GM18861 (cell line): ENCODE measurements around the gene PAM.
"Not testable (repeated sequence)": the region's sequence is repeated elsewhere in the genome, so short reads cannot be mapped to it uniquely, and the experiment has no call there.

ENCODE experiments used
- ATAC-seq: cut with Tn5 transposase; IDR thresholded peaks from one replicate; pipeline ENCODE4 v1.9.1; 2021; ENCODE audit not compliant: unreplicated experiment

Gene PAM

DNA sequence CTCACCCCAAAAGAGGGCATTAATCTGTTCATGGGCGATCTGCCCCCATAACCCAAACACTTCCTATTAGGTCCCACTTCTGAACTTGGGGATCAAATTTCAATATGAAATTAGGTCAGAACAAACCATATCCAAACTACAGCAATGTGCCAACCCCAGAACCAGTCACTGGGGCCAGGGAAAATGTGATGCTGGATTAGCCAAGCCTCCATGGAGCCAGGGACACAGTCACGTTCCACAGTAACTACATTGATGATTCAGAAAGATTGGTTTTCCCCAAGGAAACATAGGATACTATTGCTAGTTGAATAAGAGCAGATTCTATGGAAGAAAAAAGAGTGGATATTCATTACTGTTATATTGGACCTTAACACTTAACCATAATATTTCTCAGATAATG lies 280.6 kb downstream of the PAM start:
- ATAC-seq: no peak

DNA sequence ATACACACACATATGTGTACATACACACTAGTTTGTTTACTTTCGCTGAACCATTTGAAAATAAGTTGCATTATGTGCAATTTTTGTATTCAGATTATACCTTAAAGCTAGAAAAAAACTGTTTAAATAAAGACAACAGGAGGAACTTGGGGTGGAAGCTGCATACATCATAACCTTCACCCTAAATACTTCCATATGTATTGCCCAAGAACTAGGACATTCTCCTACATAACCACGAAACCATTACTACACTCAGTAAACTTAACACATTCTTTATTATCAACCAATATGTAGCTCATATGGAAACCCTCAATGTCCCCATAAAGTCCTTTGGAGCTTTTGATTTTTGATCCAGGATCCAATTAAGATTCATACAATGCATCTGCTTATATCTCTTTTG lies 281.5 kb downstream of the PAM start:
- no peak for ATAC-seq

DNA sequence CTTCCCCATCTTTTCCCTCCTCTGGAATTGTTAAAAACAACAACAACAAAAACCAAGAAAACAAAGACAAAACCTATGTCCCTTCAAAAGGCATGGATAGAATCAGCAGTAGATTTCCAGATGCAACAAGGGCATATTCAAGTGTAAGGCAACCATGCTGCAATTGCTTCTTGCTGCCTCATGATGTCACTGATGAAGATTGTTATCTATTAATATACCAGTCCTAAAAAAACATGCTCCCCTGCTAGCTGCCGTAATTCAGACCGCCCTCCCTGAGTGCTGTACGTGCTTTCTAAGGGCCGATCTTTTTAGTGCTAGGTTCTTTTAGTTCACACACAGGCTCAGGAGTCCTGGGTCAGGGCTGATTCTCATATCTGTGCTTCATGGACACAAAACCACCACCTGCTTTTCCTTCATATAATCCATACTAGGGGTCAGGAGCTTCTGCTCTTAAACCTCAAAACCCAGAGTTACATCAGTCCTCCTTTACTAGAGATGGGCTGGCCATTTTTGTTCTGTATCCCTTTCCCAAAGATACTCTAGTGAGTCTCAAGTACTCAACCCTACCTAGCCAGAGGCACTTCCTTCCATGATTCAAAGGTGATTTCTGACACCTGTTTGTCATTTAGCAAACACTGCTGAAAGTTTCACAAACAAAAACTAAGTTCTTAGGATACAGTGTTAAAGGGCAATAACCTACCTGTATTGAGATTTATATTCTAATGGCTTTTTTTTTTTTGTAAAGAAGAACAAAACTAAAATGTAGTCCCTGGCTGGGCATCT lies 282.8 kb downstream of the PAM start:
- ATAC-seq: no peak

DNA sequence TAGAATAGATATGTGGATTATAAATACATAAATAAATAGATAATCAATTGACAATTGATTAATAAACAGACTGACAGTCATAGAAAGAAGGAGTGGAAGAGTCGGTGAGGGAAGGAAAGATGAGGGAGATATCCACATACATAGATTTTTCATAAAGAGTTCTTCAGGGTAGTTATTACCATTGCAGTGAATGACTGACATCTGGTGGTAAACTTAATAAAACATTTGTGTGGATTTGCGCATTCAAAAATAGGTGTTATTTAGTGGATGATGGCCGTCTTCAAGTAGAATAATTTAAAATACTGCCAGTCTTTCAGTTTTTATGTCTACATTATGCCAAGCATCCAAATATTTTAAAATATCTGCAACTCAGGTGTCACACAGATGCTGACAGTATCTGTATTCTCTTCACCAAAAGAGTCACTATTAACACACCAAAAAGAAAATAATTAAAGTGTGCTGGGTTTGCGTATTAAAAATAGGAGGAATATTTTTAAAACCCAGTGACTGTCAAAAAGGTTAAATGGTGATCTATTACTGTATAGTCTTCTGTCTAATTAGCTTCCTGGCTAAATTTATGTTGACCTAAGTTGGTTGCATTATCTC lies 286.1 kb downstream of the PAM start:
- ATAC-seq: no peak

DNA sequence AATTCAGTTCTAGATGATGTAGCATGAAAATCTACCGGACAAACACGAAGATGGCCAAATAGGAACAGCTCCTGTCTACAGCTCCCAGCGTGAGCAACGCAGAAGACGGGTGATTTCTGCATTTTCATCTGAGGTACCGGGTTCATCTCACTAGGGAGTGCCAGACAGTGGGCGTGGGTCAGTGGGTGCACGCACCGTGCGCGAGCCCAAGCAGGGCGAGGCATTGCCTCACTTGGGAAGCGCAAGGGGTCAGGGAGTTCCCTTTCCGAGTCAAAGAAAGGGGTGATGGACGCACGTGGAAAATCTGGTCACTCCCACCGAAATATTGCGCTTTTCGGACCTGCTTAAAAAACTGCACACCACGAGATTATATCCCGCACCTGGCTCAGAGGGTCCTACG lies 291.6 kb downstream of the PAM start:
- not testable (repeated sequence) for ATAC-seq

DNA sequence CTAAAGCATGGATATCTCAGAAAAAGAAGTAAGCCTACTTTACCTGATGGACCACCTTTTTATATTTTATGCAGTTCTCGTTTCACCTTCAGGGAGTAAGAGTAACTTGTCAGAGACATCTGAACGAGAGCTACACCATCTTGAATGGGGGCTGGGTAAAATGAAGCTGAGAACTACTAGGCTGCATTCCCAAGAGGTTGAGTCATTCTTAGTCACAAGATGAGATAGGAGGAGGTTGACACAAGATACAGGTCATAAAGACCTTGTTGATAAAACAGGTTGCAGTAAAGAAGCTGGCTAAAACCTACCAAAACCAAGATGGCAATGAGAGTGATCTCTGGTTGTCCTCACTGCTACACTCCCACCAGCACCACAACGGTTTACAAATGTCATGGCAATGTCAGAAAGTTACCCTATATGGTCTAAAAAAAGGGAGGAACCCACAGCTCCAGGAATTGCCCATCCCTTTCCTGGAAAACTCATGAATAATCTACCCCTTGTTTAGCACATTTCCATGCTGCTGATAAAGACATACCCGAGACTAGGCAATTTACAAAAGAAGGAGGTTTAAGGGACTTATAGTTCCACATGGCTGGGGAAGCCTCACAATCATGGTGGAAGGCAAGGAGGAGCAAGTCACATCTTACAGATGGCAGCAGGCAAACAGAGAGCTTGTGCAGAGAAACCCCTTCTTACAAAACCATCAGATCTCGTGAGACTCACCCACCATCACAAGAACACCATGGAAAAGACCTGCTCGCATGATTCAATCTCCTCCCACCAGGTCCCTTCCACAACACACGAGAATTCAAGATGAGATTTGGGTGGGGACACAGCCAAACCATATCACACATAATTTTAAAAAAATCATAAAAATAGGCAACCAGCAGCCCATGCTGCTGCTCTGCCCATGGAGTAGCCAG lies 302.4 kb downstream of the PAM start:
- ATAC-seq: no peak

DNA sequence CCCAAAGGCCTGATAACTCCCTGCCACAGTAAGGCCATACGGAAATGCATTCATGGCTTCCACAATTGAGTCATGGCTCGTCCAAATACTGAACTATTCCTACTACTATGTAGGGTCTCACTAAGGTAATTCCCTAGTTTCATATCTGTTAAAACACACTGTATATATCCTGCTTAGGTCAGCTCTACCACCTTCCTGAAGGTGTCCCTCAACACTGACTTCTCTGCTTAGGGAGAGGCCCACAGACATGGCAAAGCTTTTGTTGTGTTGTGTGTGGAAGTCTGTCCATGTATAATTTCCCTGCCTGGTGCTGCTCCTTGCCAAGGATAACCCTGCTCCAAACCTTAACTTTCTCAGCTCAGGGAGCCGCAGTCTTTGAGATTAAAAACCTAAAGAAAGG lies 304.4 kb downstream of the PAM start:
- no peak for ATAC-seq

DNA sequence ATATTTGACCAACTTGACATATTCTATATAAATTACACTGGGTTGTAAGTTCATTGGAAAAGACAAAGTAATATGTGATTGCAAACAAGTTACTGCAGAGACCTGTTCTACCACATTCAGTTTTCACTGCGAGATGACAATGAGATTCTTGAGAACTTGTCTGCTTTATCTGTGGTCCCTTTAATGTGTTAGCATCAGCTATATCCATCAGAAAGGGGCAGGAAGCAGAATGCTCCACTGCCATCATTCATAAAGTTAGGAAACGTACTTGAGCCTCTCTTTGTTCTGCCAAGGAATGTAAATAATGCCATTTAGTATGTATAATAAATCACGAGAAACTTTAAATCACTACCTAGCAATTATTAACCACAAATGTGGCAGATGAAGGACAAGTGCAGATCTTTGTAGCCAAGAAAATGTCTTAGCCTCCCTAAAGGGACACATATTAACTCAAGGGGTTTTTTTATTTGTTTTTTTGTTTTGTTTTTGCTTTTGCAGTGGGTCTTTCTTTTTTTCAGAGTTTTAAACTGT lies 305.4 kb downstream of the PAM start:
- ATAC-seq: no peak

DNA sequence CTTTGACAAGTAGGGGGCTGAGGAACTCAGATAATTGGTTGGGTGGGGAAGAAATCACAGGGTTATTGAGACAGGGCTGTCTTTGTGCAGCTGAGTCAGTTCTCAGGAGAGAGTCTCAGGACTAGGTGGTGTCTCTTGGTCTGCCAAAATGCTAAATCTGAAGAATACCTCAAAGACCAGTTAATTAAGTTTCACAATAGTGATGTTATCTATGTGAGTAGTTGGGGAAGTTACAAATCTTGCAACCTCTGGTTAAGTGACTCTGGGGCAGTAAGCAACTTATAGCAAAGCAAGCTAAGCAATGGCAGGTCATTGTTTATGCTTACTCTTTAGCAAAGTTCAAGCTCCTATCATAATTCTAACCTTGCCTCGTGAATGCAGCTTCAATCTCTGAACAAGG lies 311.2 kb downstream of the PAM start:
- no peak for ATAC-seq

DNA sequence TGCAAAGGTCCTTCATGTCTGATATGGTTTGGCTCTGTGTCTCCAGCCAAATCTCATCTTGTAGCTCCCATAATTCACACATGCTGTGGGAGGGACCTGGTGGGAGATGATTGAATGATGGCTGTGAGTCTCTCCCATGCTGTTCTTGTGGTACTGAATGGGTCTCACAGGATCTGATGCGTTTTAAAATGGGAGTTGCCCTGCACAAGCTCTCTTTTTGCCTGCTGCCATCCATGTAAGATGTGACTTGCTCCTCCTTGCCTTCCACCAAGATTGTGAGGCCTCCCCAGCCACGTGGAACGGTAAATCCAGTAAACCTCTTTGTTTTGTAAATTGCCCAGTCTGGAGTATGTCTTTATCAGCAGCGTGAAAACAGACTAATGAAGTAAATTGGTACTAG lies 318.4 kb downstream of the PAM start:
- ATAC-seq: not testable (repeated sequence)

DNA sequence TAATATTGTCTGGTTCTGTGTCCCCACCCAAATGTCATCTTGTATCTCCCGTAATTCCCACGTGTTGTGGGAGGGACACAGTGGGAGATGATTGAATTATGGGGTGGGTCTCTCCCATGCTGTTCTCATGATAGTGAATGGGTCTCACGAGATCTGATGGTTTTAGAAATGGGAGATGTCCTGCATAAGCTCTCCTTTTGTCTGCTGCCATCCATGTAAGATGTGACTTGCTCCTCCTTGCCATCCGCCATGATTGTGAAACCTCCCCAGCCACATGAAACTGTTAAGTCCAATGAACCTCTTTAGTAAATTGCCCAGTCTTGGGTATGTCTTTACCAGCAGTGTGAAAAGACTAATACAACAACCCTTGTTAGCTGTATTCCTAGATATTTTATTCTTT lies 320.3 kb downstream of the PAM start:
- no peak for ATAC-seq
